Progenitor cell of endocrine pancreas (in vitro differentiated cells): Measurements from ENCODE around the gene UBAC2. TPM values are rescaled to one million over a fixed set of nuclear protein-coding genes. Genes with fewer than 3 reads are reported as not detected.

Experiments
- DNase-seq: peaks from one replicate; pipeline ENCODE4 v3.0.0; 2021; ENCODE audit warnings: low spot score; ENCODE audit not compliant: unreplicated experiment
- H3K27ac Mint-ChIP-seq: 2 replicates; pipeline ENCODE4 v1.8.0; 2021; ENCODE audit warnings: mild to moderate bottlenecking, moderate library complexity, mixed read lengths
- H3K27me3 Mint-ChIP-seq: 2 replicates; pipeline ENCODE4 v1.8.0; 2021; ENCODE audit warnings: mixed read lengths
- H3K36me3 Mint-ChIP-seq: 2 replicates; pipeline ENCODE4 v1.8.0; 2022; ENCODE audit warnings: mixed read lengths; ENCODE audit not compliant: insufficient read depth
- H3K4me1 Mint-ChIP-seq: 2 replicates; pipeline ENCODE4 v1.8.0; 2021; ENCODE audit warnings: low read depth, mixed read lengths
- H3K4me3 Mint-ChIP-seq: 2 replicates; pipeline ENCODE4 v1.8.0; 2021; ENCODE audit warnings: low read depth, mild to moderate bottlenecking, moderate library complexity, mixed read lengths
- H3K9me3 Mint-ChIP-seq: 2 replicates; pipeline ENCODE4 v1.8.0; 2021; ENCODE audit warnings: low read depth, mixed read lengths
- total RNA-seq: library from RNA; stranded (reverse); gene quantifications from 2 replicates; pipeline ENCODE4 v1.2.1, GENCODE V29; 2021
- TF ChIP-seq, protein P1 (sequence below): fragments of 200-600 bp; sonication (generic); IDR thresholded peaks from one replicate; pipeline ENCODE4 v1.5.0; 2021; ENCODE audit warnings: antibody characterized with exemption, mild to moderate bottlenecking; ENCODE audit not compliant: unreplicated experiment

Gene UBAC2
- total RNA-seq, 1 donor from 2014 or later = 60.6 TPM

DNA sequence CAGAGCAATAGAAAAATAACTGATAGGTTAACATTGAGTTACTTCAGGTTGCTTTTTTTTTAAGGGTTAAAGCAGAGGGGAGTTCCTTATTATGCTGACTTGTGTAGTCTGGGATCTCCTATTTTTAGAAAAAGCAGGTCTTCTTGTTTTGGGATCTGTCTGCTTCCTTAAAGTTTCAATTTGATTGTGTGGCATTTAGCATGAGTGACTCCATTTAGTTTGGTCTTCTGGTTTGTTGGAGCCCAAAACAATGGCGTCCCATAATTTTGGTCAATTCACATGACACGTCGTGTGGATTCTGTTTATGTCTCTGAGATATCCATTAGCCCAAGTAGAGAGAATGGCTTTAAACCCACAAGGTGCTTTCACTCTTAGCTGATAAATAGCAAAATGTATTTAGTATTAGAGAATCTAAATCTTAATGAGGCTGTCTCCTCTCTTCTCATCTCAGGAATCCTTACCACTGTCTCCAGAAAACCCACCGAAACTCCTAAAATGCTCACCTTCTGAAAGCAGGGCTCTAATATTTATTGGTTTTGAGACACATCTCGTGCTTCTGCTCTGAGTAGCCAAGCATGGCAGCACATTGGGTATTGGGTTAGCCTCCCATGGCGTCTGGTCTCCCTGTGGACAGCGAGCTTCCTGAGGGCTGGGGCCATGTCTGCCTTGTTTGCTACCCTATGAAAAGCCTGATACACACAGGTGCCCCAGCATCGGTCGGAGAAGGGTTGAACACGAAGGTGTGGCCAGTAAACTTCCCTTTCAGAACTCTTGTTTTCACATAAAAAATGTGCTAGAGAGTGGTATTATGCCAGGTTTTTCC is 173.7 kb downstream of the UBAC2 start:
- TF ChIP-seq, protein P1, sequence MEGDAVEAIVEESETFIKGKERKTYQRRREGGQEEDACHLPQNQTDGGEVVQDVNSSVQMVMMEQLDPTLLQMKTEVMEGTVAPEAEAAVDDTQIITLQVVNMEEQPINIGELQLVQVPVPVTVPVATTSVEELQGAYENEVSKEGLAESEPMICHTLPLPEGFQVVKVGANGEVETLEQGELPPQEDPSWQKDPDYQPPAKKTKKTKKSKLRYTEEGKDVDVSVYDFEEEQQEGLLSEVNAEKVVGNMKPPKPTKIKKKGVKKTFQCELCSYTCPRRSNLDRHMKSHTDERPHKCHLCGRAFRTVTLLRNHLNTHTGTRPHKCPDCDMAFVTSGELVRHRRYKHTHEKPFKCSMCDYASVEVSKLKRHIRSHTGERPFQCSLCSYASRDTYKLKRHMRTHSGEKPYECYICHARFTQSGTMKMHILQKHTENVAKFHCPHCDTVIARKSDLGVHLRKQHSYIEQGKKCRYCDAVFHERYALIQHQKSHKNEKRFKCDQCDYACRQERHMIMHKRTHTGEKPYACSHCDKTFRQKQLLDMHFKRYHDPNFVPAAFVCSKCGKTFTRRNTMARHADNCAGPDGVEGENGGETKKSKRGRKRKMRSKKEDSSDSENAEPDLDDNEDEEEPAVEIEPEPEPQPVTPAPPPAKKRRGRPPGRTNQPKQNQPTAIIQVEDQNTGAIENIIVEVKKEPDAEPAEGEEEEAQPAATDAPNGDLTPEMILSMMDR = no peak
- Mint-ChIP-seq H3K9me3 (no peaks in the 10 kb centered on the region), H3K36me3 (peaks cover 12% of the 10 kb centered on the region), H3K4me1 (no peaks in the 10 kb centered on the region), H3K27ac (no peak overlapping the region), H3K27me3 (no peaks in the 10 kb centered on the region), H3K4me3 (no peak overlapping the region)
- no peak for DNase-seq

- no peaks in the 10 kb centered on the region for H3K4me1 Mint-ChIP-seq
- TF ChIP-seq, protein P1 = no peak
- peaks cover 9% of the 10 kb centered on the region for H3K36me3 Mint-ChIP-seq
- H3K4me3 Mint-ChIP-seq = no peak overlapping the region
- H3K9me3 Mint-ChIP-seq = no peaks in the 10 kb centered on the region
- no peak for DNase-seq
- no peak overlapping the region for H3K27ac Mint-ChIP-seq
- H3K27me3 Mint-ChIP-seq = no peaks in the 10 kb centered on the region
Observed at GRCh38 chr13:99374994-99375737, 174.5 kb downstream of the UBAC2 start.

GRCh38 chr13:99375738-99376080 is 175.1 kb downstream of the UBAC2 start:
- no peaks in the 10 kb centered on the region for H3K27me3 Mint-ChIP-seq
- no peak overlapping the region for H3K4me3 Mint-ChIP-seq
- TF ChIP-seq, protein P1 = no peak
- DNase-seq = no peak
- no peak overlapping the region for H3K27ac Mint-ChIP-seq
- H3K9me3 Mint-ChIP-seq = no peaks in the 10 kb centered on the region
- H3K36me3 Mint-ChIP-seq = peaks cover 7% of the 10 kb centered on the region
- no peaks in the 10 kb centered on the region for H3K4me1 Mint-ChIP-seq

GRCh38 chr13:99376132-99376531 is 175.5 kb downstream of the UBAC2 start:
- peaks cover 9% of the 10 kb centered on the region for H3K36me3 Mint-ChIP-seq

DNA sequence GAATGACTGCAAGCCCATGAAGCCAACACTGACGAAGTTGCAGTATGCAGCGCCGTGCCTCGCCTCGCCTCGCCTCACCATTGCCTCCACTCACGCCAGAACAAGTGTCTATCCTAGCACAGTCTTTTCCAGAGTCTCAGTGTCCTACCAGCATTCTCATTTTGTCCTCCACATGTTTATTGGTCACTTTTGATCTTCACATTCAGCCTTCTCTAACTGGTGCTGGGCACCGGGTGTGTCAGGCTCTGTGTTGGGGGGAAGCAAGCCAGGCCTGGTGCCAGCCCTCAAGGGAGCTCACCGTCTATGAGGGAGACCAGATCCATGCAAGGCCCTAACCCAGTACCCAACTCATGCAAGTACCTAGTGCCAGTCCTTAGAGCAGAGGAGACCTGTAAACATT is 176.3 kb downstream of the UBAC2 start:
- Mint-ChIP-seq H3K9me3 (no peaks in the 10 kb centered on the region), H3K4me3 (no peak overlapping the region), H3K36me3 (peaks cover 10% of the 10 kb centered on the region), H3K4me1 (no peaks in the 10 kb centered on the region), H3K27me3 (no peaks in the 10 kb centered on the region), H3K27ac (no peak overlapping the region)
- no peak for DNase-seq
- TF ChIP-seq, protein P1 = no peak

More at GRCh38 chr13:99376132-99376531, 175.5 kb downstream of the UBAC2 start:
- TF ChIP-seq, protein P1 = no peak
- Mint-ChIP-seq H3K4me3 (no peak overlapping the region), H3K27me3 (no peaks in the 10 kb centered on the region), H3K4me1 (no peaks in the 10 kb centered on the region), H3K9me3 (no peaks in the 10 kb centered on the region), H3K27ac (no peak overlapping the region)
- no peak for DNase-seq
